OCI-LY3 (cell line): Measurements from ENCODE around the gene PKD1.

Source experiments
- EZH2phosphoT487 ChIP-seq: fragments of 200-600 bp; shearing (Covaris generic); IDR thresholded peaks from 2 replicates; pipeline ENCODE4 v1.6.1; 2018; ENCODE audit warnings: antibody characterized with exemption, mixed run types, low read depth
- TF ChIP-seq, protein P1 (sequence below): fragments of 200-600, 300-600 bp; sonication (generic); IDR thresholded peaks from 2 replicates; pipeline ENCODE4 v1.5.1; 2014; ENCODE audit warnings: antibody characterized with exemption, low read length, low read depth

DNA sequence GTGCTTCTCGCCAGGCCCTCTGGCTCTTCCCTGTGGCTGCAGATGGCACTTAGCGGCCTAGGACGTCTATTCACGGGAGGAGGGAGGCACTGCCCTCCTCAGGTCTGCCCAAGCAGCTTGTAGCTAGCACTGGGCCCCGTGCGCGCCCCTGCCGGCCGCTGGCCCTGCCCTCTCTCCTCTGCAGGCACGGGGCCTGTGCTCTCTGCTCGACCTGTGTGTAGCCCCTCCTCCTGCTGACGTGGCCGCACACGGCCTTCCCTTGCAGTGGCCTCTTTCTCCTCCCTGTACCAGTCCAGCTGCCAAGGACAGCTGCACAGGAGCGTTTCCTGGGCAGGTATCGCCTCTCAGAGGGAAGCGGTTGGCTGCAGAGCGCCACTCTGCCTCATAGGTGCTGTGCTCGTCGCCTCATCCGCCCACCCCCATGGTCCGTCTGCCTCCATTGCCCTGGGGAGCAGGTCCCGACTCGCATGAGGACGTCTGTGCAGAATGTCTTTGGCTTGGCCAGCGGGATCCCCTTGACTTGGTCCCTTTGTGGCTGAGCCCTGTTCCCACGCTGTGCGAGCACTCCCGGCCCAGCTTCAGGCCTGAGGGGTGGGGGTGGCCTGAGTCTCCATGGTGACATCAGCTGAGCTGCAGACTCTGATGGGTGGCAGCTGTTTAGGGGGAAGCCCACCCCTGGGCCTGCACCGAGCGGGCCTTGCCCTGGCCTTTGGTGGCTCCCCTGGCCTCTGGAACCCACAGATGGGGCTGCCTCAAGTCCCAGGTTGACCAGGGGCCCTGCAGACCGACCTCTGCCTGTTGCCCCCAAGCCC lies 53.3 kb downstream of the PKD1 start:
- no peak for TF ChIP-seq EZH2phosphoT487
- TF ChIP-seq, protein P1, sequence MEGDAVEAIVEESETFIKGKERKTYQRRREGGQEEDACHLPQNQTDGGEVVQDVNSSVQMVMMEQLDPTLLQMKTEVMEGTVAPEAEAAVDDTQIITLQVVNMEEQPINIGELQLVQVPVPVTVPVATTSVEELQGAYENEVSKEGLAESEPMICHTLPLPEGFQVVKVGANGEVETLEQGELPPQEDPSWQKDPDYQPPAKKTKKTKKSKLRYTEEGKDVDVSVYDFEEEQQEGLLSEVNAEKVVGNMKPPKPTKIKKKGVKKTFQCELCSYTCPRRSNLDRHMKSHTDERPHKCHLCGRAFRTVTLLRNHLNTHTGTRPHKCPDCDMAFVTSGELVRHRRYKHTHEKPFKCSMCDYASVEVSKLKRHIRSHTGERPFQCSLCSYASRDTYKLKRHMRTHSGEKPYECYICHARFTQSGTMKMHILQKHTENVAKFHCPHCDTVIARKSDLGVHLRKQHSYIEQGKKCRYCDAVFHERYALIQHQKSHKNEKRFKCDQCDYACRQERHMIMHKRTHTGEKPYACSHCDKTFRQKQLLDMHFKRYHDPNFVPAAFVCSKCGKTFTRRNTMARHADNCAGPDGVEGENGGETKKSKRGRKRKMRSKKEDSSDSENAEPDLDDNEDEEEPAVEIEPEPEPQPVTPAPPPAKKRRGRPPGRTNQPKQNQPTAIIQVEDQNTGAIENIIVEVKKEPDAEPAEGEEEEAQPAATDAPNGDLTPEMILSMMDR, result no peak
